IPS-18c (cell line): Measurements from ENCODE around the gene CCDC50.

ENCODE experiments used
- H3K4me3 ChIP-seq: 2 replicates; pipeline ENCODE4 v1.7.0; 2013; ENCODE audit warnings: low read depth, mild to moderate bottlenecking, low read length, moderate library complexity; ENCODE audit not compliant: insufficient read depth
- H3K9me3 ChIP-seq: one replicate; pipeline ENCODE4 v1.6.1; 2013; ENCODE audit warnings: mild to moderate bottlenecking, low read length, moderate library complexity; ENCODE audit not compliant: control insufficient read depth, insufficient read depth

The CCDC50 gene

DNA sequence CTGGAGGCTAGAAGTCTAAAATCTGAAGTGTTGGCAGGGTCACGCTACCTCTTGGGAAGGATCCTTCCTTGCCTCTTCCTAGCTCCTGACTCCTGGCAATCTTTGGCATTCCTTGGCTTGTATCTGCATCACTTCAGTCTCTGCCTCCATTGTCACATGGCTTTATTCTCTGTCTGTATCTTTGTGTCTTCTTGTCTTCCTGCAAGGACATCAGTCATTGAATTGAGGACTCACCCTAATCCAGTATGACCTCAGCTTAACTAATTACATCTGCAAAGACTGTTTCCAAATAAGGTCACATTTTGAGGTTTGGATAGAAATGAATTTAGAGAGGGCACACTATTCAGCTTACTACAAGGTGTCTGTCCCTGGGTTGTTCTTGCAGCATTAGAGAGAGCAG lies 32.3 kb downstream of the CCDC50 start:
- Histone ChIP-seq H3K9me3 (no peaks in the 10 kb centered on the region), H3K4me3 (no peak overlapping the region)

DNA sequence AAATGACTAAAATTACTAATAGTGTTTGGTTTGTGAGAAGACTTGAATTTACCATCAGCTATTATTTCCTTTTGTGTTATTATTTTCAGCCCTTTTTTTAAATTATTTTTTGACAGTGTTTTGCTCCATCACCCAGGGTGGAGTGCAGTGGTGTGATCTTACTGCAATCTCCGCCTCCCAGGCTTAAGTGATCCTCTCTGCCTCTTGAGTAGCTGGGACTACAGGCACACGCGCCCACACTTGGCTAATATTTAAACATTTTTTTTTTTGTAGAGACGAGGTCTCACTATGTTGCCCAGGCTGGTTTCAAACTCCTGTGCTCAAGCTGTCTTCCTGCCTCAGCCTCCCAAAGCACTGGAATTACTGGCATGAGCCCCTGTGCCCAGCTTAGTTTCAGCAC lies 32.8 kb downstream of the CCDC50 start:
- no peak overlapping the region for H3K4me3 ChIP-seq
- H3K9me3 ChIP-seq: no peaks in the 10 kb centered on the region

DNA sequence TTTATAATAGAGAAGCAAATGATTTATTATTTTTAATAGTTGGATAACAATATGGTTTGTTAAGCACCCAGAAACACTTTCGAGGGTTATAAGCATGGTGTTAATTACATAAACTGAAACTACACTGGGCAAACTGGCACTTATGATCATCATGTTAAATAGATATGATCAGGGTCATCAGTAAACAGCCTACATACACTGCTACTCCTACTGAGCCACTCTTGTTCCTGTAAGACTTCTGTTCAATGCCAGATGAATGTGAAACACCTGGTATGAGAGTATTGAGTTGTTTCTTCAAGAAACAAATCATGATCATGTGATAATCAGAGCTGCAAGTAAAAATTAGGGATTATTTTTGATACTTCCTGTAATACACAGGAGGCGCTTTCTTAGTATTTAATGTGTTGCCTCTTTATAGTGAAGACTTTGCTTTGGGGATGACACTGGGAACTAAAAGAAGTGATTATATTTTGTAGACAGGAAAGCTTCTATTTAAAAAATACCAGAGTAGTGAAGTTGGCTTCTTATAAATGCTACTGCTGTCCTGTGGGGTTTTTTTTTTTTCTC lies 33.4 kb downstream of the CCDC50 start:
- no peaks in the 10 kb centered on the region for H3K9me3 ChIP-seq
- no peak overlapping the region for H3K4me3 ChIP-seq

DNA sequence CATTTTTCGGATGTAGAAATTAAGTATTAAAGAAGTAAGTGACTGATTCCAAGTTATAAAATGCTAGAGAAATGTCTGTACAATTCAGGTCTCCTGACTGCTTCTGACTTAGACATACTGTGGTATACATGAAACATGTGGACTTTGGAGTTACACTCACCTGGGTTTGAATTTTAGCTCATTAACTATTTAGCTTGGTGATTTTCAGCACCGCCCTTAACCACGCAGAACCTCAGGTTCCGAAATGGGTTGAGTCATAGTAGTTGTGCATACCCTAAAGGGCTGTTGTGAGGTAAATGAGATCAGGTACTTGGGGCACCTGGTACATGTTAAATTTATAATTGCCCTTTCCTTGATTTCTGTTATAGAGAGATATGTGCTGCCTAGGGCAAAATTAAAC lies 34.0 kb downstream of the CCDC50 start:
- no peaks in the 10 kb centered on the region for H3K9me3 ChIP-seq
- no peak overlapping the region for H3K4me3 ChIP-seq

DNA sequence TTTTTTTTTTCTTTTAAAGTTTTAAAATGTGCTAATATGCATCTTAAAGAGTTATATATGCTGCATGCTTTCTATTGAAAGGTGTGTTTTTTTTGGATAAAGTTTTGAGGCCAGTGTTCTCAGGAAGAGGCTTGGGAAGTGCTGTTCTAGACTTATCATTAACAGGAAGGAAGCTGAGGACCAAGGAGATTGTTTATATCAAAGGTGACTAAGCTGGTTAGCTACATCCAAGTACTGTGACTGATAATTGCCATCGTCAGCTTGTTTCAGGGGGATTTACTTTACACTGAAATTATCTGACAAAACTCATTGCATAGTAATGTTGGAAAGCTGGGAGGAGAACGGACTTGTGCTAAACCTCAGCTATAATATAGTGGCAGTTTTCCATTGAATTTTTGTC lies 37.5 kb downstream of the CCDC50 start:
- Histone ChIP-seq H3K4me3 (no peak overlapping the region), H3K9me3 (no peaks in the 10 kb centered on the region)

DNA sequence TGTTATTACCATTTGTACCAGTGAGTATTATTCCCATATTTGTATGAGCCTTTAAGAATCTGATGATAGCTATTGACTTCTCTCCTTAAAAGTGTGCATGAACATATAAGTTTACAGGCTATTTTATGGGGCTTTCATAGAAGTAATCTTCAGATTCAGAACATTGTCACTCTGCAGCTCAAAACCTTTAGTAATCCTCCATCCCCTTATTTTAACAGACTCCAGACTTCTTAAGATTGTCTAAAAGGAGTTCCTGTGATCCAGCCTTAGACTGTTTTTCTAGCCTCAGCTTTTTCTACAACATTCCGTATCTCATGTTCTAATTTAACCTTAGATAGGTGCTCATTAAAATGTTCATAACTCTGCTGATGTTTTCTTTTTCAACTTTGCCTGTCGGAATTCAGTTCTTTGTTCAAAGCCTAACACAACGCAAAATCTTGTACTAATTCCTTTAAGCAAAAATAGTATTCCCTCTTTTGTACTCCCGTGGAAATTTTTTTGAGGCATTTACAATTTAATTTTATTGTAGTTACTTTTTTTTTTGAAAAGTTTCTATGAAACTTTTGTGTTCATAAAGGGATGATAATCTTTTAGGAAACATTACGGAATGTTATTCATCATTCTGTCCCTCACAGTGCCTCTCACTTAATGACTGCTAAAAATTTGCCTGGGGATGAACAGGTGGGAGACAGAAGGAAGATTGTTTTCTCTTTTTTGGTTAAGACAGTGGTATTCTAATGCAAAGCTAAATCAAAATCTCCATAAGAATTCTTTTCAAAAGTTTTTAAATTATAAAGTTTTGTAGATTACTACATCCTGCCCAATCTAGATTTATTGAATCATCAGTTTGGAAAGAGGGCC lies 39.8 kb downstream of the CCDC50 start:
- Histone ChIP-seq H3K9me3 (no peaks in the 10 kb centered on the region), H3K4me3 (no peak overlapping the region)

DNA sequence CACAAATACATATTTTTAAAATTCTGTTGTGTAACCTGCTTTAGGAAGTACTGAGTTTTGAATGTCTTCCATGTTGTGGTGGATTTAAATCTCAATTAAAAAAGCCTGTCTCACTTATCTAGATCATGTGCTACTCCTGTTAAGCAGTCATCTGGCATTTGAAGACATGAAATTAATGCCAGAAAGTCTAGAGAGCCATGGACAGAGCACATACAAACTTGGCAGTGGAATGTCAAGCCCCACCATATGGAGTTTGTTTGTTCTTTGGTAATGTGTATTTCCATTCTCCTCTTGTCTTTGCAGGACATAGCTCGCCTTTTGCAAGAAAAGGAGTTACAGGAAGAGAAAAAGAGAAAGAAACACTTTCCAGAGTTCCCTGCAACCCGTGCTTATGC lies 40.4 kb downstream of the CCDC50 start:
- H3K9me3 ChIP-seq: no peaks in the 10 kb centered on the region
- H3K4me3 ChIP-seq: no peak overlapping the region

DNA sequence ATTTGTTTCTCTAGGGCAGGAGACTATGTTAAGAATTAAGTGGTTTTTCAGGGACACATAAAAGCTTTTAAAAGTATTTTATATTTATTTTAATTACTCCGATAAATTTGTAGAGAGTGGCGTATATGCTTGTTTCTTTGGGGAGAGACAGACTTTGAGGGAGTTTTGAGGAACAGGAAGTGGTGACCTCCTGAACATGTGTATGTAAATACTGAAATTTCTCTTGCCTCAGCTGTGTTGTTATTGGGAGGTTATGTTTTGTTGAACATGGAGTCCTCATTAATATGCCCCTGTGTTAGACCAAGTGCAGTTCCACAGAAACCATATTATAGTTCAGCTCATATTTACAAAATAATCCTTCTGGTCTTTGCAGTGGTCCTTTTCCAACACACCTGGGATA lies 42.9 kb downstream of the CCDC50 start:
- H3K4me3 ChIP-seq: no peak overlapping the region
- no peaks in the 10 kb centered on the region for H3K9me3 ChIP-seq

DNA sequence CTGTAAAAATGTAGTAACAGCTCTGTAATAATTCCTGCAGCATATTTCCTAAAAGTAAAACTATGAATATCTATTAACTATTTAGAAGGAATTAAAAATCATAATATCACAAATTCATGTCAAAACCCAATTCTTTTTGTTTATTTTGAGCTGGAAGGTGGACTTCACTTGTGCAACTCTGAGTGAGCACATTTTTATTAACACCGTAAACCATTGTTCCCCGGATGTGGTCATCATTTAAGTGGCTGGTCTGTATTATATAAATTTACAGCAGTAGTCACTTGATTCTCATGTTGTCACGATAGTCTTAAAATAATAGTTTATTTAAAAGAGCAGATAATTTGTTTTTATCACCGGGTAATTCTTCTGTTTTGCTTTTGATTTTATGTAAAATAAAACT lies 44.1 kb downstream of the CCDC50 start:
- Histone ChIP-seq H3K4me3 (no peak overlapping the region), H3K9me3 (no peaks in the 10 kb centered on the region)

DNA sequence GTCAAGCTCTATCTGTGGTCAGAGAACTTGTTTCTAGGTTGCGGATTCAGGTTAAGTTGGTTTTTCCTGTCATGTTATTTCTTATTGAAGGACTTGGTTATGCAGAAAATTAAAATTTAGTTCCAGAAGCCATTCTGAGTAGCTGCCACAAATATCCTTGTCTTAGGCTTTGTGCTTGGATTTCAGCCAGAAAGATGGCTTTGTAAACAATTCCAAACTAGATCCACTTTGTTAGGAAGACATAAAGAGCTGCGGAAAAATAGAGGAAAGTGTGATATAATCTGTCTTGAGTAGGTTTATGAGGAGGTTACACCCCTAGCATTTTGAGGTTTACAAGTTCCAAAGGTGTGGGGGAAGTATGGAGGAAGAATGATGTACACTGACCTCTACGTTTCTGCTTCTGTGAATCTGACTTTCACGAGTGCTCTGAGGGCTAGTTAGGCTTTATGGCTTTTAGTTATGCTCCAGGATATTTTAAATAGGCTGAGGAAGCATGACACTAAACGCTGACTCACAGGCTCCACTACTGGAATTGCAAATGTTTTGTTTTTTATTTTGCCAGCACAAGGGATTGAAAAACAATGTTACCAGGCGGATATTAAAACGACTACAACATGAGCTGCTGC lies 47.4 kb downstream of the CCDC50 start:
- Histone ChIP-seq H3K9me3 (no peaks in the 10 kb centered on the region), H3K4me3 (no peak overlapping the region)

DNA sequence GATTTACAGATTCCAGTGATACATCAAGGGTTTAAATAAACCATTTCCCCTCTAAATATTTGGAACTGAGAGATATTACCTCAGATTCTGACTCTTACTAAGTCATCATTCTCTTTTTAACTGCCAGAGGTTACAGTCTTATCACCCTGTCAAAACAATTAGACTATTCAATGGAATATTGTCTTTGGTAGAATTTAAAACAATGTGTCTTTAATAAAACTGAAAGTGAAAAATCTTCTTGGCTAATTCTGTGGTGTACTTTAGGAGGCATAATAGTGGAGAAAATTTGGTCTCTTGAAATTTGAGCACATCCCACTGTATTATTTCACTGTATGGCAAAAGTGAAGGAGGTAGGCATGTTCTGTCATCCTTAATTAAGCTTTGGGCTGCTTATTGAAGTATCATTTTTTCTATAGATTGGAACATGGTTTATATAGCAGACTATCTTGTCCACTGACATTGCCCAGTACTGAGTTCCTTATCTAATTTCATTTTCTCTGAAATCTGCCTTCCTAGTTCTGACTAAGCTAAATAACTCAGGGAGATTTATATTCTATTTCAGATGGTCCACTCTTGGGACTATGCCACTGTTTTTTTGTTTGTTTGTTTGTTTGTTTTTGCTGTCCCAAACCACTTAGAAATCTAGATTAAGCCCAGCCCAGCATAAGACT lies 49.1 kb downstream of the CCDC50 start:
- no peak overlapping the region for H3K4me3 ChIP-seq
- no peaks in the 10 kb centered on the region for H3K9me3 ChIP-seq

DNA sequence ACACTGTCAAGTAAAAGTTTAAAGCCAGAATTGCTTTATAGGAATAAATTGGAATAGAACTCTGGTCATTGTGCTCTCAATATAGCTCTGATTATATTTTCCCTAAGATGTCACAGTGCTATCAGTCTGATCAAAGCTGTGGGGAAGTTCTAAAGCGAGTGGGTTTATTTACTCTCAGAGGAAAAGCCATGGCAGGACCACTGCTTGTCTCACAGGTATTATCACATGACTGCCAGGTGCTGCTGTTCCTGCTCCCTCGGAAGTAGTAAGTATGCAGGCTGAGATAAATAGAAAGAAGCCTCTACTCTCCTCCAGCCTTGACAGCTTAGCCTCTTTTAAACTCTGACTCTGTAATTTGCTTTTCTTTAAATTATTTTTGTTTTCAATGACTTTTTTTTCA lies 50.3 kb downstream of the CCDC50 start:
- no peak overlapping the region for H3K4me3 ChIP-seq

DNA sequence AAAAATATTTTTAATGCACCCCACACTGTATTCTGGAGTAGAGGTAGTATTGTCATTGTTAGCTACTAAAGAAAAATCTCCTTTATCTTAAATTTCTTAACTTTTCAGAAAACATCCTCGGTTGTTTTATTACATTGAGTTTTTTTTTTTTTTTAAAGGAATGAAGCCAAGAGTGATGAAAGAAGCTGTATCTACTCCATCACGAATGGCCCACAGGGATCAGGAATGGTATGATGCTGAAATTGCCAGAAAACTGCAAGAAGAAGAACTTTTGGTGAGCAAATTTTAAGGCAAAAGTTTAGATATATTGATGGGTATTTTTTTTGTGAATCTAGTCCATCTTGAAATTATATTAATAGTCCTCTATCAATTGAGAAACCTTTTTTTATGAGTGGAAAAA lies 50.8 kb downstream of the CCDC50 start:
- Histone ChIP-seq H3K9me3 (no peaks in the 10 kb centered on the region), H3K4me3 (no peak overlapping the region)

More for the DNA sequence above, 50.3 kb downstream of the CCDC50 start:
- no peaks in the 10 kb centered on the region for H3K9me3 ChIP-seq

DNA sequence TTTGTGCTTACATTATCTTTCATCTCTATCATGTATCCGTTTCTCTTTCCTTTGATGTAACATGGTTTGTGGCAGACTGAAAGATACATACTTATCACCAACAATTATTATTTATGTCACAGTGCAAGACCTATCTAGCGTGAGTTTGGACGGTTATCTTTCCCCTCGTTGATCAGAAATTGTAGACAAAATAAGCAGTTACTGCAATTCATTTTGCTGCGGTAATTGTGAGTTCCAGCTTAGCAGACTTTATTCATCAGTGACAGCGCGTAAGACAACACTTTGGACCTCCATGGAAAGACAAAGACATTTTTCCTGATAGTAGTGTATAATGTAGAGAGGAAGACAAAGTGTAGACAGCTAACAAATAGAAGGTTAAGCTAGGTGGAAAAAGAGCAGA lies 52.1 kb downstream of the CCDC50 start:
- Histone ChIP-seq H3K4me3 (no peak overlapping the region), H3K9me3 (no peaks in the 10 kb centered on the region)

DNA sequence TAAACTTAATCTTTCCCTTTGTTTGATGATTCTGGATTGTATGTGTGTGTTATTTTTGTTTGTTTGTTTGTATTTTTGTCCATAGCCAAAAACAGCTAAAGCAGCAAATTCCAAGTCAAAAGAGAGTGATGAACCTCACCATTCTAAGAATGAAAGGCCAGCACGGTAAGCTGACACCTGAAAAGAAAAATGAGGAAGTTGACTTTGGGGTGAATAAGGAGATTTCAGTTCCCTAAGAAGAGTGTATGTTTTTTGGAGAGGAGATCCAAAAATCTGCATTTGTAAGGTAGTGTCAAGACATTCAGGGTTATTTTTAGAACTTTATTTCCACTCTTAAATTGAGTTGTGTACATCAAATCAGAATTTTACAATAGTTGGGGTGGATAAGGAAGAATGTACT lies 53.5 kb downstream of the CCDC50 start:
- H3K4me3 ChIP-seq: no peak overlapping the region
- H3K9me3 ChIP-seq: no peaks in the 10 kb centered on the region

DNA sequence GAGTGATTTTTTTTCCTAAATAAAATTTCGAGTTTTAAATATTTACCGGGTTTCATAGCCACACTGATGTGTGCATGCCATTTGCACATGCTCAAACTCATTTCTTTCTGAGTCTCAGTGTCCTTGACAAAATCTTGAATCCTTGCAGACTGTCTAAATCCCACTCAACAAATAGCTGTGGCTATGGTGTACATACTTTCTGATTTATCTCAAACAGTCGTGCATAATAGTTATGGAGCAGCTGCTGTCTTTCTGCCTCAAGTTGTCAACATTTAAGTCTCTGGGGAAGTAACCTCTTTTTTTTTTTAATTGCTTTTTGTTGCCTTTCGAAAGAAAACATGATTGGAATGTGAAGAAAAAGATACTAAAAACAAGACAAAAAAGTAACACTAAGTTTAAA lies 53.9 kb downstream of the CCDC50 start:
- Histone ChIP-seq H3K9me3 (no peaks in the 10 kb centered on the region), H3K4me3 (no peak overlapping the region)

DNA sequence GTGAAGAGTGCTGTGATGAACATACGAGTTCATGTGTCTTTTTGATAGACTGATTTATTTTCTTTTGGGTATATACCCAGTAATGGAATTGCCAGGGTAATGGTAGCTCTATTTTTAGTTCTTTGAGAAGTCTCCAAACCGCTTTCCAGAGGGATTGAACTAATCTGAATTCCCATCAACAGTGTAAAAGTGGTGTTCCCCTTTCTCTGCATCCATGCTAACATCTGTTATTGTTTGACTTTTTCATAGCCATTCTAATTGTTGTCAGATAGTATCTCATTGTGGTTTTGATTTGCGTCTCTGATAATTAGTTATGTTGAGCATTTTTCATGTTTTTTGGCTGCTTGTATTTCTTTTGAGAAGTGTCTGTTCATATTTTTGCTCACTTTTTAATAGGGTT lies 55.9 kb downstream of the CCDC50 start:
- Histone ChIP-seq H3K9me3 (no peaks in the 10 kb centered on the region), H3K4me3 (no peak overlapping the region)
